Aorta (tissue), 5 donors: ENCODE measurements around the gene PPEF2. TPM values are rescaled to one million over a fixed set of nuclear protein-coding genes. Genes with fewer than 3 reads are reported as not detected.

Experiments
- ATAC-seq: fragments of 200-7000 bp; cut with Tn5 transposase; one replicate; pipeline ENCODE4 v1.9.1; 2022; ENCODE audit warnings: moderate library complexity; ENCODE audit not compliant: low FRiP score
- DNase-seq, 2 donors: peaks; one replicate each; pipeline ENCODE4 v3.0.0-alpha.2; 2020
- H3K27ac ChIP-seq, 2 donors: one replicate each; pipeline ENCODE4 v1.5.1; 2013; ENCODE audit warnings: low read length in 2 of 2, mild to moderate bottlenecking in 2 of 2, moderate library complexity in 2 of 2, control low read depth in 1 of 2, inconsistent platforms in 1 of 2, low read depth in 1 of 2
- H3K27me3 ChIP-seq, 2 donors: one replicate each; pipeline ENCODE4 v1.6.1; 2013; ENCODE audit warnings: control low read depth in 1 of 2, low read length in 1 of 2, mild to moderate bottlenecking in 1 of 2, moderate library complexity in 1 of 2; ENCODE audit not compliant: insufficient read depth in 2 of 2, control insufficient read depth in 1 of 2
- H3K36me3 ChIP-seq, 2 donors: one replicate each; pipeline ENCODE4 v1.6.1; 2013; ENCODE audit warnings: control low read depth in 1 of 2, low read length in 1 of 2, mild to moderate bottlenecking in 1 of 2; ENCODE audit not compliant: insufficient read depth in 2 of 2, control insufficient read depth in 1 of 2
- H3K4me1 ChIP-seq, 2 donors: one replicate each; pipeline ENCODE4 v1.6.1; 2013; ENCODE audit warnings: low read length in 2 of 2, control low read depth in 1 of 2, mild to moderate bottlenecking in 1 of 2, moderate library complexity in 1 of 2; ENCODE audit not compliant: insufficient read depth in 2 of 2, control insufficient read depth in 1 of 2
- H3K4me3 ChIP-seq, 2 donors: one replicate each; pipeline ENCODE4 v1.5.1; 2013; ENCODE audit warnings: low read length in 2 of 2, control low read depth in 1 of 2, mild to moderate bottlenecking in 1 of 2
- H3K9me3 ChIP-seq: one replicate; pipeline ENCODE4 v1.6.1; 2013; ENCODE audit warnings: mild to moderate bottlenecking, low read length; ENCODE audit not compliant: control insufficient read depth
- WGBS, 2 donors: extraction: QIAGEN DNeasy Blood & Tissue Kit; methylation state at CpG; one replicate each; pipeline ENCODE4 v1.1.7; 2013; 5-methylcytosine and 5-hydroxymethylcytosine counted together
- intact Hi-C, 2 donors: fragments of 100-400 bp; cut with DNase I; formaldehyde crosslinking; loops; one replicate each; pipeline versions ENCODE4 v1.14.2 to v1.15.0; 2022
- polyA plus RNA-seq, 2 donors: library from polyadenylated mRNA; stranded (reverse); fragments of 200-250 nt; gene quantifications; one replicate each; pipeline ENCODE4 v1.2.3, GENCODE V29; 2013
- total RNA-seq, 2 donors: library from RNA; stranded (reverse); fragmentation: NEBNext Ultra II Directional; extraction: Animal tissue kit (Norgen Biotek cat#: 25700); gene quantifications; one replicate each; pipeline ENCODE4 v1.2.1, GENCODE V29; 2021
- donor health status: healthy with polysubstance abuse.
- donor health status: Bipolar disorder and iron deficiency.
- donor health status: DM: no; HTN: no; CAD: no.
- donor health status: DM: no; HTN: no; CAD: no.
- donor health status: DM: yes; HTN: yes; CAD: no.

The PPEF2 gene
- total and polyA plus RNA-seq, 4 donors: 0.15 to 0.36 (median 0.32) TPM; not detected in 1

GRCh38 chr4:75834095-75834771 is 68.0 kb downstream of the PPEF2 start:
- H3K4me1 ChIP-seq: no peaks in the 10 kb centered on the region
- intact Hi-C loops: no loop called here
- no peaks in the 10 kb centered on the region for H3K36me3 ChIP-seq
- ATAC-seq: no peak
- 80 to 85% methylated on average over 1 of the region's 1 CpG for WGBS, 2 donors
- H3K27me3 ChIP-seq: no peaks in the 10 kb centered on the region
- H3K4me3 ChIP-seq: no peak overlapping the region
- no peak overlapping the region for H3K27ac ChIP-seq
- no peaks in the 10 kb centered on the region for H3K9me3 ChIP-seq
- DNase-seq: no peak

GRCh38 chr4:75831856-75832405 is 70.3 kb downstream of the PPEF2 start:
- Histone ChIP-seq H3K36me3 (no peaks in the 10 kb centered on the region), H3K9me3 (no peaks in the 10 kb centered on the region), H3K27me3 (no peaks in the 10 kb centered on the region), H3K27ac (no peak overlapping the region), H3K4me1 (no peaks in the 10 kb centered on the region), H3K4me3 (no peak overlapping the region)
- DNase-seq (peak in 1 of 2 donors; percentile 59), ATAC-seq (no peak)
- 87 to 95% methylated on average over 2 of the region's 2 CpGs for WGBS, 2 donors
- intact Hi-C loops: no loop called here

GRCh38 chr4:75830906-75831305 is 71.3 kb downstream of the PPEF2 start:
- Histone ChIP-seq H3K27me3 (no peaks in the 10 kb centered on the region), H3K36me3 (no peaks in the 10 kb centered on the region), H3K9me3 (no peaks in the 10 kb centered on the region), H3K27ac (no peak overlapping the region), H3K4me3 (no peak overlapping the region), H3K4me1 (no peaks in the 10 kb centered on the region)
- intact Hi-C loops: no loop called here
- 57 to 65% methylated on average over 1 of the region's 1 CpG for WGBS, 2 donors
- no peak for ATAC-seq
- no peak for DNase-seq

- 33 to 43% methylated on average over 2 of the region's 2 CpGs for whole genome bisulfite sequencing, 2 donors
- no peaks in the 10 kb centered on the region for H3K36me3 ChIP-seq
- ATAC-seq: no peak
- H3K4me1 ChIP-seq: no peaks in the 10 kb centered on the region
- no peaks in the 10 kb centered on the region for H3K27me3 ChIP-seq
- no peak for DNase-seq
- H3K4me3 ChIP-seq: no peak overlapping the region
- intact Hi-C loops: no loop called here
- no peaks in the 10 kb centered on the region for H3K9me3 ChIP-seq
- H3K27ac ChIP-seq: no peak overlapping the region
Observed at GRCh38 chr4:75823812-75824211, 78.4 kb downstream of the PPEF2 start.

GRCh38 chr4:75822416-75822815 is 79.8 kb downstream of the PPEF2 start:
- ATAC-seq: no peak
- Histone ChIP-seq H3K27me3 (no peaks in the 10 kb centered on the region), H3K4me1 (no peaks in the 10 kb centered on the region), H3K9me3 (no peaks in the 10 kb centered on the region), H3K4me3 (no peak overlapping the region), H3K36me3 (no peaks in the 10 kb centered on the region), H3K27ac (no peak overlapping the region)
- DNase-seq: no peak
- intact Hi-C loops: no loop called here
- WGBS, 2 donors: 90 to 91% methylated on average over 5 of the region's 5 CpGs

- no peaks in the 10 kb centered on the region for H3K9me3 ChIP-seq
- no peaks in the 10 kb centered on the region for H3K4me1 ChIP-seq
- intact Hi-C loops: no loop called here
- ATAC-seq (no peak), DNase-seq (no peak)
- H3K27me3 ChIP-seq: no peaks in the 10 kb centered on the region
- 86 to 88% methylated on average over 5 of the region's 5 CpGs for WGBS, 2 donors
- no peak overlapping the region for H3K4me3 ChIP-seq
- no peak overlapping the region for H3K27ac ChIP-seq
- no peaks in the 10 kb centered on the region for H3K36me3 ChIP-seq
Observed at GRCh38 chr4:75821966-75822365, 80.3 kb downstream of the PPEF2 start.

- Histone ChIP-seq H3K9me3 (no peaks in the 10 kb centered on the region), H3K27ac (no peak overlapping the region), H3K4me1 (no peaks in the 10 kb centered on the region), H3K36me3 (peaks cover 0 to 2% of the 10 kb centered on the region in 2 donors), H3K4me3 (no peak overlapping the region), H3K27me3 (no peaks in the 10 kb centered on the region)
- no peak for DNase-seq
- intact Hi-C loops: no loop called here
- no peak for ATAC-seq
- WGBS, 2 donors: 86 to 87% methylated on average over 3 of the region's 3 CpGs
Observed at GRCh38 chr4:75821216-75821615, 81.0 kb downstream of the PPEF2 start.

- no peak overlapping the region for H3K4me3 ChIP-seq
- intact Hi-C loops: no loop called here
- 82 to 87% methylated on average over 3 of the region's 3 CpGs for WGBS, 2 donors
- no peak overlapping the region for H3K27ac ChIP-seq
- H3K36me3 ChIP-seq: peaks cover 0 to 2% of the 10 kb centered on the region in 2 donors
- no peaks in the 10 kb centered on the region for H3K9me3 ChIP-seq
- ATAC-seq (no peak), DNase-seq (no peak)
- no peaks in the 10 kb centered on the region for H3K4me1 ChIP-seq
- no peaks in the 10 kb centered on the region for H3K27me3 ChIP-seq
Observed at GRCh38 chr4:75820676-75821075, 81.6 kb downstream of the PPEF2 start.

GRCh38 chr4:75820197-75820596 is 82.1 kb downstream of the PPEF2 start:
- intact Hi-C loops: no loop called here
- no peaks in the 10 kb centered on the region for H3K27me3 ChIP-seq
- no peaks in the 10 kb centered on the region for H3K4me1 ChIP-seq
- H3K27ac ChIP-seq: no peak overlapping the region
- no peak overlapping the region for H3K4me3 ChIP-seq
- DNase-seq (no peak), ATAC-seq (no peak)
- peaks cover 0 to 2% of the 10 kb centered on the region in 2 donors for H3K36me3 ChIP-seq
- H3K9me3 ChIP-seq: no peaks in the 10 kb centered on the region
- WGBS, 2 donors: 46 to 54% methylated on average over 2 of the region's 2 CpGs
